ENCODE data around the gene TNFAIP2.

- TF ChIP-seq CTCF (IDR thresholded peaks at IDR 0.05 in 2 of 3, conservative IDR thresholded peaks at IDR 0.05 in 1 of 3; ENCODE audit: insufficient read depth in 2 of 3, low read depth in 1 of 3, low read length in 3 of 3) (no peak), HMGXB4 (CRISPR knock-in tag; IDR thresholded peaks at IDR 0.05) (no peak), ATF2 (CRISPR knock-in tag; IDR thresholded peaks at IDR 0.05) (no peak)
Measured at GRCh38 chr14:103125098-103126070, 2.1 kb downstream of the TNFAIP2 start.

Measured in K562 (cell line).